PC-9 (cell line): ENCODE measurements around the gene GRIN2A.

Experiments
- CTCF ChIP-seq: fragments of 200-600 bp; sonication (generic); conservative IDR thresholded peaks from 2 replicates; pipeline ENCODE4 v1.6.1; 2017; ENCODE audit warnings: mixed run types, antibody characterized with exemption, mild to moderate bottlenecking, moderate library complexity
- EZH2 ChIP-seq: fragments of 200-600 bp; sonication (generic); IDR thresholded peaks from 2 replicates; pipeline ENCODE4 v1.8.0; 2017; ENCODE audit warnings: antibody characterized with exemption, low read depth

GRCh38 chr16:10150906-10151305 lies 31.3 kb downstream of the GRIN2A start:
- TF ChIP-seq CTCF = no peak
- no peak for TF ChIP-seq EZH2
